Ovary (tissue), 9 donors: ENCODE results near the gene ATP8A1. TPM values are rescaled to one million over a fixed set of nuclear protein-coding genes. Genes with fewer than 3 reads are reported as not detected.

ENCODE experiments used
- DNase-seq, 5 donors: peaks; one replicate each; pipeline ENCODE4 v3.0.0-alpha.2; 2019 to 2020
- H3K27ac ChIP-seq, 2 donors: fragments of 200-600 bp; one replicate each; pipeline versions ENCODE4 v1.5.1 to v1.8.0; 2019 to 2022
- H3K27me3 ChIP-seq: fragments of 200-600 bp; one replicate; pipeline ENCODE4 v1.8.0; 2022
- H3K36me3 ChIP-seq: fragments of 200-600 bp; sonication (generic); one replicate; pipeline ENCODE4 v1.5.1; 2019
- H3K4me1 ChIP-seq: one replicate; pipeline ENCODE4 v1.8.1; 2013; ENCODE audit warnings: mild to moderate bottlenecking, moderate library complexity; ENCODE audit not compliant: insufficient read depth
- H3K4me3 ChIP-seq: fragments of 200-600 bp; sonication (generic); one replicate; pipeline ENCODE4 v1.5.1; 2017
- H3K9me3 ChIP-seq, 2 donors: fragments of 200-600 bp in 1 of 2; sonication (generic) in 1 of 2; one replicate each; pipeline versions ENCODE4 v1.5.1 to v1.8.1; 2013 to 2019; ENCODE audit warnings: mild to moderate bottlenecking in 1 of 2, moderate library complexity in 1 of 2
- EP300 ChIP-seq: sonication (generic); formaldehyde crosslinking; IDR thresholded peaks from one replicate; pipeline ENCODE4 v1.6.1; 2017; ENCODE audit warnings: antibody characterized with exemption
- POLR2A ChIP-seq: fragments of 450-650 bp; IDR thresholded peaks from one replicate; pipeline ENCODE4 v1.6.1; 2017; ENCODE audit warnings: antibody characterized with exemption, mild to moderate bottlenecking, moderate library complexity
- WGBS, 3 donors: extraction: QIAGEN DNeasy Blood & Tissue Kit in 1 of 3; methylation state at CpG; one replicate each; pipeline versions ENCODE4 v1.1.5 to v1.1.7; 2013 to 2017; 5-methylcytosine and 5-hydroxymethylcytosine counted together
- intact Hi-C, 4 donors: fragments of 100-400 bp; cut with DNase I; formaldehyde crosslinking; loops; one replicate each; pipeline versions ENCODE4 v1.11.0 to v1.15.1; 2022 to 2023
- polyA plus RNA-seq, 2 donors: library from polyadenylated mRNA; stranded (reverse); fragments of 200-250 nt in 1 of 2; fragments of 350-450 nt in 1 of 2; fragmentation: Illumina TruSeq in 1 of 2; extraction: RNeasy Lipid Tissue Mini Kit (QIAGEN cat#74804) in 1 of 2; gene quantifications; one replicate each; pipeline ENCODE4 v1.2.3, GENCODE V29; 2013 to 2014
- total RNA-seq, 7 donors: library from RNA; depleted of rRNA in 2 of 7; stranded (reverse); fragments of >200 nt in 2 of 7; fragmentation: NEBNext Ultra II Directional in 3 of 7; extraction: Animal tissue kit (Norgen Biotek cat#: 25700) in 3 of 7; gene quantifications; one replicate each; pipeline versions ENCODE4 v1.1.0 to v1.2.4, GENCODE V29; 2016 to 2023
- TF ChIP-seq, protein P1 (sequence below), 3 donors: fragments of 450-650 bp in 2 of 3; fragments of 200-600 bp in 1 of 3; IDR thresholded peaks; one replicate each; pipeline versions ENCODE4 v1.5.1 to v1.8.0; 2016 to 2022; ENCODE audit warnings: antibody characterized with exemption in 3 of 3, mild to moderate bottlenecking in 1 of 3
- donor health status: DM: no; HTN: no; CAD: no; lungs with moderate emphysema.
- donor health status: DM: no; HTN: no; CAD: no.
- donor health status: Bipolar disorder and iron deficiency.
- donor health status: DM: yes; HTN: yes; CAD: no.
- donor health status: DM: no; HTN: no; CAD: no.
- donor health status: DM: yes; HTN: yes; CAD: no.

ATP8A1 gene
- total and polyA plus RNA-seq, 9 donors: 10.0 to 73.2 (median 21.6) TPM

DNA sequence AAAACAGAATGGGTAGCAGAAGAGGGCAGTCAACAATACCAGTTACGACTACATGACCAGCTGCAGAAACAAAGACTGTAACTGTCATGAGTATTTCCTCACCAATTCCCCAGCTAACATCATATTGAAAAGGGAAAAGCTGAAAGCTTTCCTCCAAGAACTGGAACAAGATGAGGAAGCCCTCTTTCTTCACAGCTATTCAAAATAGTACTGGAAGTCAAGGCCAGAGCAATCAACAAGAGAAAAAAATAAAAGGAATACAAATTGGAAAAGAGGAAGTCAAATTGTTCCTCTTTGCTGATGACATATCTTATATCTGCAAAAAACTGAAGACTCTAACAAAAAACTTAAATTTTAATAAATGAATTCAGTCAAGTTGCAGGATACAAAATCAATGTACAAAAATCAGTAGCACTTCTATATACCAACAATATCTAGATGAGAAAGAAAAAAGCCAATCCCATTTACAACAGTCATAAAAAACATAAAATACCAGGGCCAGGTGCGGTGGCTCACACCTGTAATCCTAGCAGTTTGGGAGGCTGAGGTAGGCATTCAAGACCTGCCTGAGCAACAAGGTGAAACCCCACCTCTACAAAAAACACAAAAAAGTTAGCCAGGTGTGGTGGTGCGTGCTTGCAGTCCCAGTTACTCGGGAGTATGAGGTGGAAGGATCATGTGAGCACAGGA is 125.4 kb downstream of the ATP8A1 start:
- Histone ChIP-seq H3K27me3 (no peaks in the 10 kb centered on the region), H3K4me3 (no peak overlapping the region), H3K9me3 (no peaks in the 10 kb centered on the region), H3K27ac (no peak overlapping the region), H3K36me3 (no peaks in the 10 kb centered on the region), H3K4me1 (no peaks in the 10 kb centered on the region)
- no peak for TF ChIP-seq EP300
- TF ChIP-seq POLR2A: no peak
- TF ChIP-seq, protein P1, sequence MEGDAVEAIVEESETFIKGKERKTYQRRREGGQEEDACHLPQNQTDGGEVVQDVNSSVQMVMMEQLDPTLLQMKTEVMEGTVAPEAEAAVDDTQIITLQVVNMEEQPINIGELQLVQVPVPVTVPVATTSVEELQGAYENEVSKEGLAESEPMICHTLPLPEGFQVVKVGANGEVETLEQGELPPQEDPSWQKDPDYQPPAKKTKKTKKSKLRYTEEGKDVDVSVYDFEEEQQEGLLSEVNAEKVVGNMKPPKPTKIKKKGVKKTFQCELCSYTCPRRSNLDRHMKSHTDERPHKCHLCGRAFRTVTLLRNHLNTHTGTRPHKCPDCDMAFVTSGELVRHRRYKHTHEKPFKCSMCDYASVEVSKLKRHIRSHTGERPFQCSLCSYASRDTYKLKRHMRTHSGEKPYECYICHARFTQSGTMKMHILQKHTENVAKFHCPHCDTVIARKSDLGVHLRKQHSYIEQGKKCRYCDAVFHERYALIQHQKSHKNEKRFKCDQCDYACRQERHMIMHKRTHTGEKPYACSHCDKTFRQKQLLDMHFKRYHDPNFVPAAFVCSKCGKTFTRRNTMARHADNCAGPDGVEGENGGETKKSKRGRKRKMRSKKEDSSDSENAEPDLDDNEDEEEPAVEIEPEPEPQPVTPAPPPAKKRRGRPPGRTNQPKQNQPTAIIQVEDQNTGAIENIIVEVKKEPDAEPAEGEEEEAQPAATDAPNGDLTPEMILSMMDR (IDR thresholded peaks at IDR 0.05): no peak
- intact Hi-C loops: no loop called here
- WGBS, 3 donors: 77 to 84% (median 81%) methylated on average over 4 of the region's 4 CpGs
- no peak for DNase-seq

- Histone ChIP-seq H3K4me3 (no peak overlapping the region), H3K9me3 (no peaks in the 10 kb centered on the region), H3K27ac (peak overlapping the region in 1 of 2 donors; percentile 31), H3K4me1 (peaks cover 2% of the 10 kb centered on the region), H3K27me3 (no peaks in the 10 kb centered on the region), H3K36me3 (no peaks in the 10 kb centered on the region)
- no peak for TF ChIP-seq POLR2A
- TF ChIP-seq EP300: no peak
- TF ChIP-seq, protein P1 (IDR thresholded peaks at IDR 0.05): no peak
- WGBS, 3 donors: 53 to 64% (median 59%) methylated on average over 3 of the region's 3 CpGs
- intact Hi-C loops: loop anchor here in 3 of 4 donors (5.0 to 10.0 kb wide), 2 partner anchors 238 to 241 kb away; no protein-coding TSS in a partner anchor
- DNase-seq: no peak
These were observed 133.7 kb downstream of the ATP8A1 start for GRCh38 chr4:42523066-42523718.

DNA sequence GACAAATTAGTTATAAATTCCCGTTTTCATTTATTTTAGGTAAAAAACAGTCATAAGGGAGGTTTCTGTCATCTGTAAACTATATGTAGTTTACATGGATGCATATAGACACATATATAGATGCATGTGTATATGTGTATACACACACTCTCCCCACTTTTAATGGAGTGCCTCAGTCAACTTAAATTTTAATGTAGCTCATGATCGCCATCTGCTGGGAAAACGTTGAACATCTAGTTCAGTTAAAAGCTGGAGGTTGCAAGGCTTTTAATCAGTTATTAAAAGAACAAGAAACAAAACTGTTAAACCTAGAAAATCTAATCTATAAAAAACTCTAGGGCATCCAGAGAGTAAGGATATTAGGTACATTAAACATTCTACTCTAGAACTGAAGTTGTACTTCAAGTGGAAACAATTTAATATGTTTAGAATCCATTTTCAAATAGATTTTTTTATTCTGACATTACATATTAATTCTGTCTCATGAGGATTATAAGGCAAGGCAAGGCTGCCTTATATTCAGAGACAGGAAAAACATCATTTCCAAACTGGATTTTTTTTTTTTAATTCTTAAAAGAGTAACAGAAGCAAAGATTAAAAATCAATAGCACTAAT is 137.0 kb downstream of the ATP8A1 start:
- 16 to 19% (median 18%) methylated on average over 3 of the region's 3 CpGs for WGBS, 3 donors
- intact Hi-C loops: loop anchor here (5.0 to 10.0 kb wide), 3 partner anchors 155 to 238 kb away; no protein-coding TSS in a partner anchor

More for the DNA sequence above, 137.0 kb downstream of the ATP8A1 start:
- Histone ChIP-seq H3K36me3 (no peaks in the 10 kb centered on the region), H3K9me3 (no peaks in the 10 kb centered on the region), H3K27ac (no peak overlapping the region), H3K27me3 (no peaks in the 10 kb centered on the region), H3K4me3 (no peak overlapping the region), H3K4me1 (peaks cover 4% of the 10 kb centered on the region)
- peak in 3 of 5 donors; percentile 22 to 57 (median 52) for DNase-seq
- TF ChIP-seq POLR2A (no peak), EP300 (no peak)
- TF ChIP-seq, protein P1 (IDR thresholded peaks at IDR 0.05): peak; percentile 12 to 52 (median 41)
